ENCODE data around the gene IL1RL1.

The IL1RL1 gene

DNA sequence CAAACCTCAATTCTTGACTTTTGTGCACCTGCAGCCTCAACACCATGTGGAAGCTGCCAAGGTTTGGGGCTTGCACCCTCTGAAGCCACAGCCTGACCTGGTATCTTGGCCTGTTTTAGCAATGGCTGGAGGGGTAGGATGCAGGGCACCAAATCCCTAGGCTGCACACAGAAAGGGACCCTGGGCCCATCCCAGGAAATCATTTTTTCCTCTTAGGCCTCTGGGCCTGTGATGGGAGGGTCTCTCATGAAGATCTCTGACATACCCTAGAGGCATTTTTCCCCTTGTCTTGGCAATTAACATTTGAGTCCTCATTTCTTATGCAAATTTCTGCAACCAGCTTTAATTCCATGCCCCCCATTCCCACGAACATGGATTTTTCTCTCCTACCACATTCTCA is 54.4 kb downstream of the IL1RL1 start:
- no peak overlapping the region for H3K4me3 ChIP-seq (ENCODE audit: low read depth, low read length)
- DNase-seq (ENCODE audit: low read depth, low spot score): no peak
- ChIA-PET POLR2A (no interaction called here), CTCF (no interaction called here)
- TF ChIP-seq CTCF (IDR thresholded peaks at IDR 0.05; ENCODE audit: insufficient read depth, low read length, missing control alignments): no peak

DNA sequence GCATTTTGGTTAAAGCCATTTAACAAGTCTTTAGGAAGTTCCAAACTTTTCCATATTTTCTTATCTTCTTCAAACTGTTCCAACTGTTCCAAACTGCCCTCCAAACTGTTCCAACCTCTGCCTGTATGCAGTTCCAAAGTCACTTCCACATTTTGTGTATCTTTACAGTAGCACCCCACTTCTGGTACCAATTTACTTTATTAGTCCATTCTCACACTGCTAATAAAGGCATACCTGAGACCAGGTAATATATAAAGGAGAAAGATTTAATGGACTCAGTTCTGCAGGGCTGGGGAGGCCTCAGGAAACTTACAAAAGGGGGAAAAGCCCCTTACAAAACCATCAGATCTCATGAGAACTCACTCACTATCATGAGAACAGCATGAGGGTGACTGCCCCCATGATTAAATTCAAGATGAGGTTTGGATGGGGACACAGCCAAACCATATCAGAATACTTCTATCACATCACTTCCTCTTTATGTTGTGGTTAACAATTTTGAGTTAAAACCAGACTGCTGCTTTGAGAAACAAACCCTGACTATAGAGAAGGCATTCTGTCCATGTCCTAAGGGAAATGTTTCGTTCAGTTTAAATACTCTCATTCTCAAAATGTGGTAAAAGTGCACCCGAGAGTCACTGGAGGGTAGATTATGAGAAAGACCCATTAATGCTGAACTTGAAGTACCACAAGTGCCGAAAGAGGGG is 55.2 kb downstream of the IL1RL1 start:
- POLR2A ChIA-PET: no interaction called here

DNA sequence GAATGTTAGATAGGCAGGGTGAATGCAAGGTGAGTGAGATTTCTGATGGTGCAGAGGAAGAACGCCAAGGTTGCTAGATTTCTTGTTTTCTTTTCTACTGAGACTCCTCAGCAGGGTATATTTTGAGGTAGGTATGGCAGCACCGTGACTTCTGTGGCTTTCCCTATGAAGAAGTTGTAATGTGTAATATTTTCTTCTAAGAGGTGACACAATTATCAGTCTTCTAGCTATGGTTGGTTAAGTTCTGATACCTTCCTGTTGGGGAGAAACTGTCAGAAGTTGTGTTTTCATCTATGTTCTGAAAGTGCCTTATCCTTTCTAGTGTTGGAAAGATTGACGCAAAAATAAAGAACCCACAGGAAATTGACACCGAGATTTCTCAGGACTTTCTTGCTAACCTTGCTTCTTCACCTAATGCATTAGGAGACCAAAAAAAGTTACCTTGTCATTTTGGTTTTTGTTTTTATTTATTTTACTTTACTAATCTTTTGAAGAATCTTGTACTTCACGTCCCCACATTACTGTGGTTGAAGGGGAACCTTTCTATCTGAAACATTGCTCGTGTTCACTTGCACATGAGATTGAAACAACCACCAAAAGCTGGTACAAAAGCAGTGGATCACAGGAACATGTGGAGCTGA is 56.1 kb downstream of the IL1RL1 start:
- ChIA-PET POLR2A (no interaction called here), CTCF (interaction anchor here (2.6 kb wide), 1 partner anchor 11 kb away, joined by 7 read pairs; the partner anchor contains the start of gene IL18R1)
- no peak for DNase-seq (ENCODE audit: low read depth, low spot score)
- H3K4me3 ChIP-seq (ENCODE audit: low read depth, low read length): no peak overlapping the region
- no peak for TF ChIP-seq CTCF (IDR thresholded peaks at IDR 0.05; ENCODE audit: insufficient read depth, low read length, missing control alignments)

More for the DNA sequence above, 55.2 kb downstream of the IL1RL1 start:
- DNase-seq (ENCODE audit: low read depth, low spot score): no peak
- TF ChIP-seq CTCF (IDR thresholded peaks at IDR 0.05; ENCODE audit: insufficient read depth, low read length, missing control alignments): no peak
- H3K4me3 ChIP-seq (ENCODE audit: low read depth, low read length): no peak overlapping the region
- CTCF ChIA-PET: no interaction called here

GRCh38 chr2:102368461-102369109 is 57.2 kb downstream of the IL1RL1 start:
- ChIA-PET POLR2A (no interaction called here), CTCF (interaction anchor here (2.6 kb wide), 1 partner anchor 13 kb away, joined by 7 read pairs; the partner anchor contains the start of gene IL18R1)
- no peak for TF ChIP-seq CTCF (IDR thresholded peaks at IDR 0.05; ENCODE audit: insufficient read depth, low read length, missing control alignments)
- no peak for DNase-seq (ENCODE audit: low read depth, low spot score)
- no peak overlapping the region for H3K4me3 ChIP-seq (ENCODE audit: low read depth, low read length)

DNA sequence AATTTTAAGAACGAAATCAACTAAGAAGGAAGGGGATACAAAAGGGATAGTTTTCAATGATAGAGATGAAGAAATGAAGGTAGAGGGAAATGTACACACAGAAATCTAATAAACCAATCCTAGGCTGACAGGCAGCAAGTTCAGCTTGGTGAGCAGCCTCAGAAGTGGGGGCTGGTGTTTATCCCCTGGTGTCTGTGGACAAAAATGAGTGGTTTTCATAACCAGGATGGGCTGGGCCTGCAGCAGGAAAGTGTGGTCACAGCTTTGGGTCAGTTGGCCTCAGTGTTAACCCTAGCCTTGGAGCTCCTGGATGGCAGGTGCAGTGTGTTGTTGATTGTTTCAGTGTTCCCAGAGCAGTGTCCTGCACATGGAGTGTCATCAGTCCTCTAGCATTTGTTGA is 58.5 kb downstream of the IL1RL1 start:
- no peak for DNase-seq (ENCODE audit: low read depth, low spot score)
- CTCF ChIA-PET: interaction anchor here (2.6 kb wide), 1 partner anchor 14 kb away, joined by 7 read pairs; the partner anchor contains the start of gene IL18R1
- TF ChIP-seq CTCF (IDR thresholded peaks at IDR 0.05; ENCODE audit: insufficient read depth, low read length, missing control alignments): no peak
- H3K4me3 ChIP-seq (ENCODE audit: low read depth, low read length): no peak overlapping the region
- POLR2A ChIA-PET: no interaction called here

GRCh38 chr2:102376052-102376591 is 64.8 kb downstream of the IL1RL1 start:
- H3K4me3 ChIP-seq (ENCODE audit: low read depth, low read length): no peak overlapping the region
- no peak for DNase-seq (ENCODE audit: low read depth, low spot score)
- POLR2A ChIA-PET: no interaction called here
- CTCF ChIA-PET: interaction anchor here (1.2 kb wide), 1 partner anchor 20 kb away, joined by 3 read pairs; no protein-coding TSS in a partner anchor
- no peak for TF ChIP-seq CTCF (IDR thresholded peaks at IDR 0.05; ENCODE audit: insufficient read depth, low read length, missing control alignments)

Data from AG04449 (cell line).